Skeletal muscle cell (primary cell): ENCODE data around the gene FIGLA.

ENCODE experiments used
- DNase-seq: peaks from one replicate; pipeline ENCODE4 v3.0.0-alpha.2; 2010; ENCODE audit warnings: low read depth
- H3K4me3 ChIP-seq: 2 replicates; pipeline ENCODE4 v1.5.1; 2011; ENCODE audit warnings: low read depth, mild to moderate bottlenecking, control low read depth, low read length, moderate library complexity

Gene FIGLA

DNA sequence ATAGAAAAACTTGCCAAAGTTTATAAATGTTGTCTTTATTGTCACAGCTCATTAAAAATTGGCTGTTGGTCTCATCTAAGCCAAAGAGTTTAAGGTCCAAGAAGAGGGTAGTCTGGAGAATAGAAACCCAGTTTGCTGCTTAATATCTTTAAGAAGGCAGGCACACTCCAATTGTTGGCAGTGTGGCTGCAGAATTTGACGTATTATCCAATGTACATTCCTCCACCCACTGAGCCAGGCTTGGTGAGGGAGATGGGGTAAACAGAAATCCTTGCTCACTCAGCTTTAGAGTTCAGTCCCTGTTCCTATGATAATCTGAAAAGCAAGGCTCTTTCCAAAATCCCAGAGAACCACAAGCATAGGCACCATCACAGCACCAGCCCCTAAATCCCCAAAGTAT, 11.8 kb downstream of the FIGLA start:
- DNase-seq = no peak

DNA sequence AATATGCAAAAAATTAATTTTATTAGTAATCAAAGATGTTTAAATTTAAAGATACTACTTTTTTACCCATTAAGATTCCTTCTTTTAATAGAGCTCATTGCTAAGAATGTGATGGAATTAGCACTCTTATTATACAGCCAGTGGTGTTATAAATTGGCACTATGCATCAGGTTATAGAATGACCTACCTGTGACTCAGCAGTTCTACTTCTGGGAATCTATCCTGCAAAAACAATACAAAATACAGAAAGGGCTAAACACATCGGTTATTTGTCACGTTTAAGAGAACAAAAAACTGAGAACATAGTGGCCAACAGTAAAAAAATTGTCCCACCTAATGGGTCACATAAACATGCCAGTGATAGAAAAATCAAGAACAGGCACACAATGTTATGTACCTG, 13.0 kb downstream of the FIGLA start:
- no peak overlapping the region for H3K4me3 ChIP-seq
- no peak for DNase-seq

More for the DNA sequence above, 11.8 kb downstream of the FIGLA start:
- no peak overlapping the region for H3K4me3 ChIP-seq

GRCh38 chr2:70776266-70776665, 14.2 kb downstream of the FIGLA start:
- no peak for DNase-seq
- H3K4me3 ChIP-seq = no peak overlapping the region

DNA sequence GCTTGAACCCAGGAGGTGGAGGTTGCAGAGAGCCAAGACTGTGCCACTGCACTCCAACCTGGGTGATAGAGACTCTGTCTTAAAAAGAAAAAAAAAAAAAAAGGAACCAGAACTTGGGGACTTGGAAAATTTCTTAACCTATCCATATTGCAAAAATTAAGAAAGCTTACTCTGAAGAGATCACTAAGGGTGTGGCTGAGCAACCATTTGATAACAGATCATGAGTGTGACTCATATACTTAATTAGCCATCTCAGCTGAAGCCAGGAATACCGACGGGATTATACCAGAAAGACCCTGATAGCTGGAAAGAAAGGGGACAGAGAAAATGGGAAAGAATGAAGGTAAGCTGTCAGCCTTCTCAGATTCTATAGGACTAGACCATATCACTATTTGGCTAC, 15.3 kb downstream of the FIGLA start:
- no peak overlapping the region for H3K4me3 ChIP-seq
- no peak for DNase-seq

DNA sequence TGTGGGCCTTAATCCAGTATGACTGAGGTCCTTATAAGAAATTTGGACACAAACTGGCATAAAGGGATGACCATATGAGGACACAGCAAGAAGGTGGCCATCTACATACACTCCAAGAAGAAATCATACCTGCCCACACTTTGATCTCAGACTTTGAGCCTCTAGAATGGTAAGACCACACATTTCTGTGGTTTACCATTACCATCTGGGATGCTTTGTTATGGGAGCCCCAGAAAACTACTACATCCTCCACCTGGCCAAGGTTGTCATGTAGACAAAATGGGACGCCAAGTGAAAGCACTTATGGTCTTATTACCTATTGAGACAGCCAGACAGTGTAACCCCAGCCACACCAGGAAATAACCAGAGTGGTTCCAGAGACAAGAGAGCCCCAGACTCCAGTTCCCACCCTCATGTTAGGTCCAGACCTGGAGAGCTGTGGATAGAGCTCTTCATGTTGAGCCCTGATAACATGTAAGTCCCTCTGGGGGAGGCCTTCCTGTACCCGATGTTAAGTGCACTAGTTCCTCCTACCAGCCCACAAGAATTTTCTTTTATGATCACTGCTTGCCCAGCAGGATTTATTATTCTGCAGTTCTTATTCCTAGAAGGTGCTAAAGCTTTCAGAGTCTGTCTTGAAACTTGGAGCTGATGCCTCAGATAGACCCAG, 17.8 kb downstream of the FIGLA start:
- H3K4me3 ChIP-seq = no peak overlapping the region
- no peak for DNase-seq

GRCh38 chr2:70771446-70771845, 19.0 kb downstream of the FIGLA start:
- no peak overlapping the region for H3K4me3 ChIP-seq
- no peak for DNase-seq

DNA sequence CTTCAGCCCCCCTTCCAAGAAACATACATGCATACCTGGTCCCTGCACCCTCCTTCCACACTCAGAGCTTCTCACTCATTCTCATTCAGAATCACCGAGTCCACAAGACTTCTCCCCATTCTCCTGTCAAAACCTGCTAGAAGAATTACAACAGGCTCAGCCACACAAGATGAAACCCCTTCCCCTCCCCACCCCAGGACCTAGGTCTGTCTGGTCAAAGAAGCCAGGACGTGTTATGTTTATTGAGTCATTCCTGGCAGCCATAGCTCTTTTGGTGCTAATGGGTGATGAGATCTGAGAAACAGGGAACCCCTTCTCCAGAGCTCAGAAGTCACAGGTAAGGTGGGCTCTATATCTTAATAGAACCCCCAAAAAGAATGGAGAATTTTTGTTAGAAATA, 21.0 kb downstream of the FIGLA start:
- DNase-seq = no peak
- no peak overlapping the region for H3K4me3 ChIP-seq

DNA sequence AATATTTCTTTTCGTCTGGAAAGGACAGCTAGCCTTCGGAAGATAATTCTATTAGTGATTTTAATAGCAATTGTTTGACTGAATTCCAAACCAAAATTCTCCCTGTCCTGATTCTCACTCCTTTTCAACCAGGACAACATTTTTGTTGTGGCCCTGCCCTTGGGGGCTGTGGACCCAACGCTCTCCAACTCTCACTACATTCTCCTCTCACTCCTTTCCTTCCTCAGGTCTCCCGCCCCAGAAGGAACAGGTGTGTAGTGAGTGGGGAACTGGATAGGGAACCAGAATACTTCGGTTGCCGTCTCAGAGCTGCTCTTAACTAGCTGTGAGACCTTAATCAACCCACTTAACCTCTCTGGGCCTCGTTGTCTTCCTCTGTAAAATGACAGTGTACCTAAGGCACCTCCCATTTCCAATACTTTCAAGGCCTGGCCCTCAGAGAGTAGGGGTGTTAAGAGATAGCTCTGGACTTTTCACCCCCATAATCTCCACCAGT, 21.8 kb downstream of the FIGLA start:
- DNase-seq = no peak

GRCh38 chr2:70767699-70768589, 22.5 kb downstream of the FIGLA start, which contains the start of gene ADD2:
ADD2 (minus strand) TSS chr2:70768200; CDS start chr2:70706408, 61,792 bp downstream.
- DNase-seq = no peak
- H3K4me3 ChIP-seq = peak within 1 kb of the TSS; percentile 38

More for the DNA sequence above, 21.8 kb downstream of the FIGLA start:
- H3K4me3 ChIP-seq = no peak overlapping the region

DNA sequence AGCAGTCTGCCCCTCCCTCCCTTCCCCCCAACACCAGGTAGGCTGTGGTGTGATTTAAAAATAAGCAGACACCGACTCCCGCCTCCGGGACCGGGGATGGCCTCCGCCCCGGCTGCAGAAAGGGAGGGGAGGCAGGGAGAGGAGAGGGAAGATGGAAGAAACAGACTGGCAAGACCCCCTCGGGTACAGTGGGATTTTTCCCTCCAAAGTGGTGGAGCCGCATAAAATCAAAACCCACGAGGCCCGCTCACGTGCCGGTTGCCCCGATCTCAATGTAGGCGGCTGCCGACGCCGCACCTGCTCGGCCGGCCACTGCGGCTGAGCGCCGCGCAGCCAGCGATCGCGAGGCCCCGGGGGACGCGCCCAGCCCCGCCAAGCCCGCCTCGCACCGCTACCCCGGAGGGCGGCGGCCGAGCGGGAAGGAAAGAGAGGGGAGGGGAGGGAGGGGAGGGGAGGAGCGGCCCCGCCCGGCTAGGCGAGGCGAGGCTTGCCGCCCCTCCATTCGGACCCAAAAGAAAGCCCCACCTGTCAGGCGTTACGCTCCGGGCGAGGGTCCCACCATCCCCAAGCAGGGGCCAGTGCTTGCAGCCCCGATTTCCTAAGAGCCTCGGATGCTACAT, 23.3 kb downstream of the FIGLA start:
- DNase-seq = no peak

DNA sequence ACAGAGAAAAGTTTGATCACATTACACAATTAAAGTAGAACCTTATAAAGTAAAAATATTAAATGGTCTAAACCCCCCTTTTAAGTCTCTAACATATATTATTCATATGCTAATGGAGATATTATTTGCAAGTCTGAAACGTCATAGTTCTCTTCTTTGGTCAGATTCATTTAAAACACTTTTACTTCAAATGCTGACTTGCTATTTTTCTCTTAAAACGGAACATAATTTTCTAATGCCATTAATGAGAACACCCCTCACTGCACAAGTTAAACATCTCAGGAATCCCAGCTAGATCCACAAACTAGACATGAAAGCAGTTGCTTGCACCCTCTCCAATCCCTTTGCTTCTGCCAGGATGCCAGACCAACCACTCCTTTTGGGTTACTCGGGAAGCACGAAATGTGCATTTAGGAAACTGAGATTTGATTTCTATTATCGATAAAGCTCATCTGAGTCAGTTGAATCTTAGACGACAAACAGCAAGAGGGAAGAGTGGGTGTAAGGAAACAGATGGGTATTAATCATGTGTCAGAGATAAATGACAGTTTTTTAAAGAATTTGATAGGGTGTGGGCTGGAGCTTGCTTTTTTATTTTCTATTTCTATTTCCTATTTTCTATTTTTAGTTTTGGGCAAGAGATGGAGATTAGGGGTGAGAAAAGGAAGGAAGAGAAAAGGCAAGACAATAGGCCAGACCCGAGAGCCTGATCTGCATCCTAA, 23.9 kb downstream of the FIGLA start:
- no peak for DNase-seq
- no peak overlapping the region for H3K4me3 ChIP-seq

More for the DNA sequence above, 23.3 kb downstream of the FIGLA start:
- peak overlapping the region; percentile 38 for H3K4me3 ChIP-seq

DNA sequence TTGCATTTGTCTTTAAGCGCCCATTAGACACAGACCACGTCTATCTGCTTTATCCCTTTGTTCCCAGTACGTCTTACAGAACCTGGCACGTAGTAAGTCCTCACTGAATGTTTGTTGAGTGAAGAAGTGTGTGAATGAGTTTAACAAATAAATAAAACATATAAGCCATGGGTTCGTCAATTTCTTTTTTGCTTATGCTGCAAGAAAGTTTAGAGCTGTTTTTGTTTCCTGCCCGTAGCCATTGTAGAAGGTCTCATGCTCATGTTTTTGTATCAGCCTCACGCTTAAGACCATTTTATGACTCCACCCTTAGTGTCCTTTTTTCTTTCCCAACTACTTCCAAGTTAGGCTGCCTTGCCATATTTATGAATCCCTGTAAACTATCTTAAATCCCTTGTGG, 24.9 kb downstream of the FIGLA start:
- DNase-seq = no peak
- H3K4me3 ChIP-seq = no peak overlapping the region

- no peak for DNase-seq
Measured at GRCh38 chr2:70759446-70759845, 31.0 kb downstream of the FIGLA start.

GRCh38 chr2:70757966-70758365, 32.5 kb downstream of the FIGLA start:
- no peak for DNase-seq
- H3K4me3 ChIP-seq = no peak overlapping the region

More at GRCh38 chr2:70759446-70759845, 31.0 kb downstream of the FIGLA start:
- no peak overlapping the region for H3K4me3 ChIP-seq

DNA sequence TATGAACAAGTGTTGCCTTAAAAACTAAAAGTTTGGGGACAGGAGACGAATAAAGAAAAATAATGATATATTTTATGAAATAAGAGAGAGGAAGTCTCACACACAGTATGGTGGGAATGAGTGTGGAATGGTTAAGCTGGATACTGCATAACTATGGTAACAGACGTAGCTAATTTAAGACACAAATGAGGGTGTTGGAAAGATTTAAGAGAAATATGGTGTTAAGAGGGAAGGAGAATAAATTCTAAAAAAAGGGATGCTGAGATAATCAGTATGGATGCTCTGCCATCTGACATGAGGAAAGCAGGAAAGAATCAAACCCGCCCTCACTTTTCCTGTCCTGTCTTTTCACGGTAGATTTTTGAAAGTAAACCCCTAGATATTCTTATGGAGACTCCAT, 33.1 kb downstream of the FIGLA start:
- no peak overlapping the region for H3K4me3 ChIP-seq
- no peak for DNase-seq

DNA sequence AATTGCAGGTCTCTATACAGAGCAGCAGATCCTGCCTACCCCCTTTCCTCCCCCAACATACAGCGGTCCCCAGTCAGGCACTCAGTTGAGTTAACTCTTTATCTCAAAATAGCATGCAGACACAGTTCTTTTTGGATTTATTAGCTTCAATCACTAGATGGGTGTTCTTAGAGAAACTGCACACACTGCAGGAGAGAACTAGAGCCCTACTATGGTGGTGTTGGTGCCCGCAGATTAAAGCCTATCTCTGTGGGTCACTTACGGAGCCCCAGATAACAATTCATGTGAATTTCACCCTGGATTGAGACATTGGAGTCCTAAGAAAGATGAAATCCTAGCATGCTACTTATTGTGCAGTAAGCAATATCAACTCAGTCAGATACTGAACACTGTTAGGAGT, 34.3 kb downstream of the FIGLA start:
- no peak for DNase-seq

GRCh38 chr2:70753902-70754301, 36.5 kb downstream of the FIGLA start:
- H3K4me3 ChIP-seq = no peak overlapping the region
- no peak for DNase-seq

More for the DNA sequence above, 34.3 kb downstream of the FIGLA start:
- no peak overlapping the region for H3K4me3 ChIP-seq

DNA sequence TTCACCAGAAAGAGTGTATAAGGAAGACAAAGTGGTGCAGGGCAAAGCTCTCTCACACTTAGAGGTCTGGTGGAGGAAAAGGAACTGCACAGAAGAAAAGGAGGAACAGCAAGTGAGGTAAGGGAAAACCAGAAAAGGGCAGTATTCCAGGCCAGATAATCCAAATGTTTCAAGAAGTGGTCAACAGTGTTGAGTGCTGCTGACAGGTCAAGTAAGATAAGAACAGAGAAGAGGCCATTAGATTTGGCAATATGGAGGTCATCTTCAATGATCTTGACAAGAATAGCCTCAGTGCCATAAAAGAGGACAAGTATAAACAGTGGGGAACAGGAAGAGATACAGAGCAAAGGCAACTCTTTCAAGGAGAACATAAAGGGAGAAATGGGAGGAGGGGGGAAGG, 37.4 kb downstream of the FIGLA start:
- DNase-seq = no peak
- H3K4me3 ChIP-seq = no peak overlapping the region

DNA sequence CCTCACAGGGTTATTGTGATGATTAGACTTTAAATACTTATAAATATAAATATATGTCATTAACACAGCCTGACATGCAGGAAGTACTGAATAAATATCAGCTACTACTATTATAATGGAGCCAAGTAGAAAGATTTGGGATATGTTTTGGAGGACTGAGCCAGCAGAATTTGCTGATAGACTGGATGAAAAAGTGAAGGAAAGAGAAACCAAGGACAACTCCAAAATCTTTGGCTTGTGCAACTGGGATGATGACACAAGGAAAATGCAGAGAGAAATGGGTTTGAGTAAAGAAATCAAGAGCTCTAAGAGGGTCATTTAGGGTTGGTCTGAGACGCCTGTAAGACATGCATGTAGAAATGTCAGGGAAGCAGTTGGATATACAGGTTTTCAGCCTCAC, 38.0 kb downstream of the FIGLA start:
- no peak for DNase-seq
- H3K4me3 ChIP-seq = no peak overlapping the region
